Thoracic aorta (tissue), 2 donors: Measurements from ENCODE around the gene COA1. TPM values are rescaled to one million over a fixed set of nuclear protein-coding genes. Genes with fewer than 3 reads are reported as not detected.

Source experiments
- ATAC-seq: fragments of 150-250 bp; one replicate; pipeline ENCODE4 v1.8.0; 2017; ENCODE audit warnings: low read depth; ENCODE audit not compliant: insufficient number of reproducible peaks, low FRiP score
- DNase-seq: peaks from one replicate; pipeline ENCODE4 v3.0.0-alpha.2; 2020; ENCODE audit warnings: low spot score
- H3K27ac ChIP-seq, 2 donors: fragments of 200-600 bp; sonication (generic); 1 replicate in 1 of 2; 2 replicates in 1 of 2; pipeline ENCODE4 v1.5.1; 2016; ENCODE audit warnings: mild to moderate bottlenecking in 2 of 2, moderate library complexity in 2 of 2
- H3K27me3 ChIP-seq: fragments of 200-600 bp; sonication (generic); replicated peaks from 2 replicates; pipeline ENCODE4 v1.6.0; 2016; ENCODE audit warnings: mild to moderate bottlenecking; ENCODE audit not compliant: insufficient read depth
- H3K36me3 ChIP-seq: fragments of 200-600 bp; sonication (generic); one replicate; pipeline ENCODE4 v1.5.1; 2016
- H3K4me1 ChIP-seq, 2 donors: fragments of 200-600 bp; sonication (generic); 1 replicate in 1 of 2; 2 replicates in 1 of 2; pipeline versions ENCODE4 v1.5.1 to v1.6.0; 2016; ENCODE audit warnings: low read depth in 2 of 2, mild to moderate bottlenecking in 1 of 2; ENCODE audit not compliant: control insufficient read depth in 1 of 2
- H3K4me3 ChIP-seq: fragments of 200-600 bp; sonication (generic); 2 replicates; pipeline ENCODE4 v1.5.1; 2016; ENCODE audit warnings: mild to moderate bottlenecking
- H3K9me3 ChIP-seq: fragments of 200-600 bp; sonication (generic); 2 replicates; pipeline ENCODE4 v1.5.1; 2016
- total RNA-seq, 2 donors: library from RNA; depleted of rRNA; stranded (reverse); fragments of >200 nt; gene quantifications; one replicate each; pipeline versions ENCODE4 v1.1.0 to v1.2.3, GENCODE V29; 2016
- TF ChIP-seq, protein P1 (sequence below): fragments of 200-600 bp; sonication (generic); IDR thresholded peaks from one replicate; pipeline ENCODE4 v1.5.1; 2019; ENCODE audit warnings: antibody characterized with exemption

COA1 gene
- total RNA-seq, 2 donors from 2014 or later: 39.9 to 77.4 TPM

DNA sequence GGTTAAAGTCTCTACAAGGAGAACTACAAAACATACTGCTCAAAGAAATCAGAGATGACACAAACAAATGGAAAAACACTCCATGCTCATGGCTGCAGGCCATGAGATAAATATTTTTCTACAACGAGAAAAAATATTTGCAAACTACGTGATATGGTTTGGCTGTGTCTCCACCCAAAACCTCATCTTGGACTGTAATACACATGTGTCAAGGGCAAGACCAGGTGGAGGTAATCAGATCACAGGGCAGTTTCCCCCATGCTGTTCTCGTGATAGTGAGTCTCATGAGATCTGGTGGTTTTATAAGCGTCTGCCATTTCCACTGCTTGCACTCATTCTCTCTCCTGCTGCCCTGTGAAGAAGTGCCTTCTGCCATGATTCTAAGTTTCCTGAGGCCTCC, 57.8 kb downstream of the COA1 start:
- TF ChIP-seq, protein P1, sequence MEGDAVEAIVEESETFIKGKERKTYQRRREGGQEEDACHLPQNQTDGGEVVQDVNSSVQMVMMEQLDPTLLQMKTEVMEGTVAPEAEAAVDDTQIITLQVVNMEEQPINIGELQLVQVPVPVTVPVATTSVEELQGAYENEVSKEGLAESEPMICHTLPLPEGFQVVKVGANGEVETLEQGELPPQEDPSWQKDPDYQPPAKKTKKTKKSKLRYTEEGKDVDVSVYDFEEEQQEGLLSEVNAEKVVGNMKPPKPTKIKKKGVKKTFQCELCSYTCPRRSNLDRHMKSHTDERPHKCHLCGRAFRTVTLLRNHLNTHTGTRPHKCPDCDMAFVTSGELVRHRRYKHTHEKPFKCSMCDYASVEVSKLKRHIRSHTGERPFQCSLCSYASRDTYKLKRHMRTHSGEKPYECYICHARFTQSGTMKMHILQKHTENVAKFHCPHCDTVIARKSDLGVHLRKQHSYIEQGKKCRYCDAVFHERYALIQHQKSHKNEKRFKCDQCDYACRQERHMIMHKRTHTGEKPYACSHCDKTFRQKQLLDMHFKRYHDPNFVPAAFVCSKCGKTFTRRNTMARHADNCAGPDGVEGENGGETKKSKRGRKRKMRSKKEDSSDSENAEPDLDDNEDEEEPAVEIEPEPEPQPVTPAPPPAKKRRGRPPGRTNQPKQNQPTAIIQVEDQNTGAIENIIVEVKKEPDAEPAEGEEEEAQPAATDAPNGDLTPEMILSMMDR: no peak
- Histone ChIP-seq H3K4me1 (peaks cover 4 to 18% of the 10 kb centered on the region in 2 donors), H3K36me3 (no peaks in the 10 kb centered on the region), H3K27me3 (no peaks in the 10 kb centered on the region), H3K27ac (no peak overlapping the region), H3K4me3 (no peak overlapping the region), H3K9me3 (no peaks in the 10 kb centered on the region)
- DNase-seq: no peak
- no peak for ATAC-seq

DNA sequence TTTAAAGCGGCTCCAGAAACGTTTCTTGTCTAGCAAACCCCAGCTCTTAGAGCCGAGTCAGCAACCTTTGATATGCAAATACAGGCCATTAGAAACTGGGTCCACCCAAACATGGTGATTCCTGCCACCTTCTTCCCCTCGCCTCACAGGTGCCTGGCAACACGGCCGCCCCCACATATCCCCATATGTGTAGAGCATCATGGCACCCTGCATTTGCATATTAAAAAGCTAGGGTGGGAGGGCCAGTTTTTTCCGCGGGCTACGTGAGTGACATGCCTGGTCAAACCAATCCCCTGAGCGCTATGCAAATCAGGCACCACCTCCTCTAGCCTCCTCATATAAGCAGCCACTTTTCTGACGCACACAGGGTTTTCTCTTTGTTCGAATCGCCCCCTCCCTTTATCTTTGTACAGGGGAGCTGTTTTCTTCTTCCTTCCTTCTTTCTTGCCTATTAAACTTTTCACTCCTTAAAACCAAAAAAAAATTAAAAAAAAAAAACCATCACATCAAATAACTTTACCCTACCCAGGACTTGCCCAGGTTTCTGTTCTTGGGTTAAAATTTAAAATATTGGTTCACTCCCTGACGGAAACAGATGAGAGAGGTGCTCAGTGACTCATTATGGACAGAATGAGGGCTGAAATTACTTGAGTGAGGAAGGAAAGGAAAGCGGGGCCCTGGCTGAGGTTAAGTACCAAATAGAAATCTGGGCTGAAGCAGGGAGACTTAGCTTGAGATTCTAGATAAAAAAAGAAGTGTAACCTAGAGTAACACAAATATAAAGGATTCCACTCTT, 59.8 kb downstream of the COA1 start:
- Histone ChIP-seq H3K4me3 (no peak overlapping the region), H3K4me1 (peaks cover 4 to 13% of the 10 kb centered on the region in 2 donors), H3K36me3 (no peaks in the 10 kb centered on the region), H3K27me3 (no peaks in the 10 kb centered on the region), H3K9me3 (no peaks in the 10 kb centered on the region), H3K27ac (no peak overlapping the region)
- ATAC-seq (no peak), DNase-seq (no peak)
- TF ChIP-seq, protein P1: no peak

DNA sequence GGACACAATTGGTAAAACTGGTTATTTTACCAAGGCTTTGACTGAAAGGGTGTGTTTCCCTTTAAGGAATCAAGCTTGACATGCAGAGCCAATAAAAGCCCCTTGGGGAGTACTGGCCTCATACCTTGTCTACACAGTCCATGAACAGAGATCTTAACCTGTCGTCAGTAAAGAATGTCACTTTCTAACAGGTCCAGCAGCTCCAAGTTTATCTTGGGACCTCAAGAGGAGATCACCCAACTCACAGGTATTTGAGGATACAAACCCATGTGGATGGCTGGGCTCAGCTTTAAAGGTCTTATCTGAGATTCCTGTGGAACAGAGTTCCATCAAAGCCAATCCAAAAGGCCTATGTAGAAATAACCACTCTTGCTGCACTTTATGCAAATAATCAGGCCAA, 61.3 kb downstream of the COA1 start:
- peaks cover 0 to 8% of the 10 kb centered on the region in 2 donors for H3K4me1 ChIP-seq
- TF ChIP-seq, protein P1: no peak
- no peak for ATAC-seq
- no peaks in the 10 kb centered on the region for H3K36me3 ChIP-seq
- H3K9me3 ChIP-seq: no peaks in the 10 kb centered on the region
- no peak overlapping the region for H3K27ac ChIP-seq
- no peak overlapping the region for H3K4me3 ChIP-seq
- H3K27me3 ChIP-seq: no peaks in the 10 kb centered on the region
- DNase-seq: no peak

DNA sequence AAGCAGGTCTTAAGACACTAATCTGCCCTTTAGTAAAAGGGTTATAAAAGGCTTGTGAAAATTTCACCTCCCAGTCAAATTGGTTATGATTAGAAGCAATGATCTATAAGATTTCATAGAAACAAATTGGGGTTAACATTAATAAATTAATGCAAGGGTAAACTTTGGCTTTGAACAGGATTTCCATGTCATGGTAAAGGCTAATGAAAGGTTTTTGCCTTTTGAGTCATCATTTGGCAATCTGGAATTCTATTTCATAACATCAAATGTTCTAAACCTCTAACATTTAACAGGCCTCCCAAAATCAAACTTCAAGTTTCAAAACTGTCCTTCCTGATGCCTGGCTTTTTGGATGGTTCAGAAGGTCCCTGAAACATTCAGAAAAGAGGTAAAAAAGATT, 62.4 kb downstream of the COA1 start:
- DNase-seq: no peak
- TF ChIP-seq, protein P1: no peak
- ATAC-seq: no peak

DNA sequence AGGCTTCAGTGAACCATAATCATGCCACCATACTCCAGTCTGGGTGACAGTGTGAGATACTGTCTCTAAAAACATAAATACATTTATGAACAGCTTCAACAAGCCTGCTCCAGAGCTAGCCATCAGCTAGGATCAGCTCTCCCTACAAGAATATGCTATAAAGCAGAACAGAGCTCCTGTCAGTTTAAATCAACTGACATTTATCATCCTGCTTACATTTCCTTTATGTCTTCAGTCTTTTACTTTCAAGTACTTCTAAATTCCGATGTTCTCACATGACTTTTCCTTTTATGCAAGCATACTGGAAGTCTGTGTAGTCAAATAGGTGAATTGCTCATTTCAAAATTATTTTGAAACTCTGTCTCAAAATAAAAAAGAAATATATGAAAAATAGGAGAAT, 64.6 kb downstream of the COA1 start:
- DNase-seq (no peak), ATAC-seq (no peak)
- Histone ChIP-seq H3K27ac (no peak overlapping the region), H3K4me1 (peaks cover 0 to 22% of the 10 kb centered on the region in 2 donors), H3K27me3 (no peaks in the 10 kb centered on the region), H3K36me3 (no peaks in the 10 kb centered on the region), H3K9me3 (no peaks in the 10 kb centered on the region), H3K4me3 (no peak overlapping the region)
- TF ChIP-seq, protein P1: no peak

More for the DNA sequence above, 62.4 kb downstream of the COA1 start:
- Histone ChIP-seq H3K27ac (no peak overlapping the region), H3K4me1 (peaks cover 0 to 8% of the 10 kb centered on the region in 2 donors), H3K36me3 (no peaks in the 10 kb centered on the region), H3K27me3 (no peaks in the 10 kb centered on the region), H3K9me3 (no peaks in the 10 kb centered on the region), H3K4me3 (no peak overlapping the region)
